ENCODE measurements around the gene COA7.

Gene COA7

DNA sequence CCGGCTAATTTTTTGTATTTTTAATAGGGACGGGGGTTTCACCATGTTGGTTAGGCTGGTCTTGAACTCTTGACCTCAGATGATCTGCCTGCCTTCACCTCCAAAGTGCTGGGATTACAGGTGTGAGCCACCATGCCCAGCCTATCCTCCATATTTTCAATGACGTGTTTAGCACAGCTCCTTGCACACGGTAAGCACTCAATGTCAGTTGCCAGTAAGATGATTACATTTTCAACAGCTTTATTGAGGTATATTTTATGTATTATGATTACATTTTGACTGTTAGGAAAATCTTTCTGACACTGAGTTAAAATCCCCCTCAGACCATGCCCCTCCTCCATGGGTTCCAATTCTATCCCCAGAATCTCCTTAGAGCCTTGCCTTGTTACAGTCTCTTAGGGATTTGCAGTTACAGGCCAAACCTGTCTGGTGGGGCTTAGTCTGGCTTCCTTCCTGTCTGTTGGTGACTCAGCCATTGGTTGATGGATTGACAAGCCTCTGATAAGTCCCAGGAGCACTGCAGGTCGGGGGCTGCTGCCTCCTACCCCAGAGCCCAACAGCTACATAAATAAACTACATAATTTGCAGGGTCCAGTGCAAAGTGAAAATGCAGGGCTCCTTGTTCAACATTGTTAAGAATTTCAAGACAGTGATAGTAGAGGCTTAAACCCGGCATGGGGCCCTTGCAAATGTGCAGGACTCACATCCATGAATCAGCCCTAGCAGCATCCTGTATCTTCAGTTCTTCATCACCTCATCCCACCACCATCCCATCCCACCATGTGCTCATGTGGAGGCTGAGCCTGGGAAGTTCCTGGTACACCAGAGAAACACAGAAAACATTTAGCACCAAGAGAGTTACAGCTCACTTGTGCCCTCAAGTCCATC lies 23.4 kb downstream of the COA7 start:
- H3K36me3 ChIP-seq (ENCODE audit: insufficient read depth, low read length), result no peaks in the 10 kb centered on the region
- H3K9me2 ChIP-seq (ENCODE audit: low read depth, low read length), result no peaks in the 10 kb centered on the region
- no peak overlapping the region for H2AFZ ChIP-seq (ENCODE audit: low read length)
- no peaks in the 10 kb centered on the region for H3K9me3 ChIP-seq (ENCODE audit: low read length)
- H3K9ac ChIP-seq (ENCODE audit: low read length), result no peak overlapping the region
- TF ChIP-seq EZH2 (IDR thresholded peaks at IDR 0.05; ENCODE audit: borderline replicate concordance, low read length), result no peak
- TF ChIP-seq, protein P1, sequence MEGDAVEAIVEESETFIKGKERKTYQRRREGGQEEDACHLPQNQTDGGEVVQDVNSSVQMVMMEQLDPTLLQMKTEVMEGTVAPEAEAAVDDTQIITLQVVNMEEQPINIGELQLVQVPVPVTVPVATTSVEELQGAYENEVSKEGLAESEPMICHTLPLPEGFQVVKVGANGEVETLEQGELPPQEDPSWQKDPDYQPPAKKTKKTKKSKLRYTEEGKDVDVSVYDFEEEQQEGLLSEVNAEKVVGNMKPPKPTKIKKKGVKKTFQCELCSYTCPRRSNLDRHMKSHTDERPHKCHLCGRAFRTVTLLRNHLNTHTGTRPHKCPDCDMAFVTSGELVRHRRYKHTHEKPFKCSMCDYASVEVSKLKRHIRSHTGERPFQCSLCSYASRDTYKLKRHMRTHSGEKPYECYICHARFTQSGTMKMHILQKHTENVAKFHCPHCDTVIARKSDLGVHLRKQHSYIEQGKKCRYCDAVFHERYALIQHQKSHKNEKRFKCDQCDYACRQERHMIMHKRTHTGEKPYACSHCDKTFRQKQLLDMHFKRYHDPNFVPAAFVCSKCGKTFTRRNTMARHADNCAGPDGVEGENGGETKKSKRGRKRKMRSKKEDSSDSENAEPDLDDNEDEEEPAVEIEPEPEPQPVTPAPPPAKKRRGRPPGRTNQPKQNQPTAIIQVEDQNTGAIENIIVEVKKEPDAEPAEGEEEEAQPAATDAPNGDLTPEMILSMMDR (IDR thresholded peaks at IDR 0.05; ENCODE audit: low read length), result no peak
- H3K4me3 ChIP-seq (ENCODE audit: low read depth, low read length, poor library complexity, severe bottlenecking), result no peak overlapping the region
- no peaks in the 10 kb centered on the region for H3F3A ChIP-seq (ENCODE audit: insufficient read depth, low read length)
- no peak overlapping the region for H3K27ac ChIP-seq (ENCODE audit: low read depth, low read length, poor library complexity, severe bottlenecking)
- H3K27me3 ChIP-seq (ENCODE audit: insufficient read depth, low read length), result no peaks in the 10 kb centered on the region
- H4K20me1 ChIP-seq (ENCODE audit: insufficient read depth, low read length), result no peaks in the 10 kb centered on the region
- no peaks in the 10 kb centered on the region for H3K4me1 ChIP-seq (ENCODE audit: insufficient read depth, low read length, severe bottlenecking)
- no peaks in the 10 kb centered on the region for H3K79me2 ChIP-seq (ENCODE audit: insufficient read depth, low read length)
- H3K4me2 ChIP-seq (ENCODE audit: low read length), result no peak overlapping the region

DNA sequence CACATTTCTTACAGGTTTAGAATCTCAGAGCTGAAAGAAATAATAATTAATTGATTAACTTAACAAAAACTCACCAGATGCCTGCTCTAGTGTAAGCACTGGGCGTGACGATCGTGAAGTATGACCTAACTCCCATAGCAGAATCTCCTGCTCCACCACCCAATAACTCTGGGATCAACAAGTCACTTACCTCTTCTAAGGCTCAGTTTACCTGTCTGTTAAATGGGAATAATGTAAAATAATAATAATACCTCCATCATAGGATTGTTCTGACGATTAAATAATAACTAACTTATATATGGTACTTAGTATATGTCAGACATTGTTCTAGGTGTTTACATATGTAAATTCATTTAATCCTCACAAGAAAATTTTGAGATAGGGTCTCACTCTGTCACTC lies 24.6 kb downstream of the COA7 start:
- no peak overlapping the region for H3K9ac ChIP-seq (ENCODE audit: low read length)

DNA sequence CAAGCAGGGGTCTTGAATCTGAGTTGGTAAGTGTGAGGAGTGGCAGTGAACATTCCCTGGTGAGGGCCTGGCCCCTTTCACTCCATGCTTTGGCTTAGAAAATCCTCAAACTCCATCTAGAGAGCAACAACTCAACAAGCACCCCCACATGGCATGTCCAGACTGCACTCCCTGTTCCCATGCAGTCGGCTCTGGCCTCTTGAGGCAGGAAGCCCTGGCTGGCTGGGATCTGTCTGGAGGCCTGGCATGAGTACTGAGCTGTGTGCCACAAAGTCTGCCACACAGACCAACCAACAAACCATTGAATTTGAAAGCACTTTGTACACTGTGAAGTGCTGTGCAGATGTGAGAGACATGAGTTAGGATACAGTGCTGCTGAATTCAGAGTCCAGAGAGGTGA lies 25.2 kb downstream of the COA7 start:
- Histone ChIP-seq H3K36me3 (ENCODE audit: insufficient read depth, low read length) (no peaks in the 10 kb centered on the region), H3K4me2 (ENCODE audit: low read length) (no peak overlapping the region), H3K79me2 (ENCODE audit: insufficient read depth, low read length) (no peaks in the 10 kb centered on the region)

More for the DNA sequence above, 24.6 kb downstream of the COA7 start:
- Histone ChIP-seq H3K9me3 (ENCODE audit: low read length) (no peaks in the 10 kb centered on the region), H3K27me3 (ENCODE audit: insufficient read depth, low read length) (no peaks in the 10 kb centered on the region), H3F3A (ENCODE audit: insufficient read depth, low read length) (no peaks in the 10 kb centered on the region), H3K27ac (ENCODE audit: low read depth, low read length, poor library complexity, severe bottlenecking) (no peak overlapping the region), H3K79me2 (ENCODE audit: insufficient read depth, low read length) (no peaks in the 10 kb centered on the region), H3K4me2 (ENCODE audit: low read length) (no peak overlapping the region), H2AFZ (ENCODE audit: low read length) (no peak overlapping the region), H3K4me1 (ENCODE audit: insufficient read depth, low read length, severe bottlenecking) (no peaks in the 10 kb centered on the region), H3K4me3 (ENCODE audit: low read depth, low read length, poor library complexity, severe bottlenecking) (no peak overlapping the region), H3K36me3 (ENCODE audit: insufficient read depth, low read length) (no peaks in the 10 kb centered on the region), H3K9me2 (ENCODE audit: low read depth, low read length) (no peaks in the 10 kb centered on the region), H4K20me1 (ENCODE audit: insufficient read depth, low read length) (no peaks in the 10 kb centered on the region)
- TF ChIP-seq EZH2 (IDR thresholded peaks at IDR 0.05; ENCODE audit: borderline replicate concordance, low read length), result no peak
- TF ChIP-seq, protein P1 (IDR thresholded peaks at IDR 0.05; ENCODE audit: low read length), result no peak

More for the DNA sequence above, 25.2 kb downstream of the COA7 start:
- Histone ChIP-seq H4K20me1 (ENCODE audit: insufficient read depth, low read length) (no peaks in the 10 kb centered on the region), H3K9ac (ENCODE audit: low read length) (no peak overlapping the region), H3F3A (ENCODE audit: insufficient read depth, low read length) (no peaks in the 10 kb centered on the region), H3K4me1 (ENCODE audit: insufficient read depth, low read length, severe bottlenecking) (no peaks in the 10 kb centered on the region), H3K27me3 (ENCODE audit: insufficient read depth, low read length) (no peaks in the 10 kb centered on the region), H3K9me3 (ENCODE audit: low read length) (no peaks in the 10 kb centered on the region), H3K27ac (ENCODE audit: low read depth, low read length, poor library complexity, severe bottlenecking) (no peak overlapping the region), H2AFZ (ENCODE audit: low read length) (no peak overlapping the region), H3K4me3 (ENCODE audit: low read depth, low read length, poor library complexity, severe bottlenecking) (no peak overlapping the region), H3K9me2 (ENCODE audit: low read depth, low read length) (no peaks in the 10 kb centered on the region)
- TF ChIP-seq EZH2 (IDR thresholded peaks at IDR 0.05; ENCODE audit: borderline replicate concordance, low read length), result no peak
- TF ChIP-seq, protein P1 (IDR thresholded peaks at IDR 0.05; ENCODE audit: low read length), result no peak
